Activated B cell treated with CpG ODN at 0.5 μM for 24 hours (primary cell): ENCODE results near the gene CDHR2. TPM values are rescaled to one million over a fixed set of nuclear protein-coding genes. Genes with fewer than 3 reads are reported as not detected.

Experiments used
- ATAC-seq: fragments of 200-7000 bp; cut with Tn5 transposase; one replicate; pipeline ENCODE4 v1.10.0; 2021; ENCODE audit warnings: low read depth, mild to moderate bottlenecking, moderate library complexity
- CTCF ChIA-PET: fragments of 350-600 bp; sonication (Branson Sonifier 250); formaldehyde crosslinking; loops from one replicate; lab custom pipeline; 2021; ENCODE audit warnings: antibody characterized with exemption; lab: Charles Lee
- POLR2A ChIA-PET: fragments of 350-600 bp; sonication (Branson Sonifier 250); formaldehyde crosslinking; loops from one replicate; lab custom pipeline; 2021; ENCODE audit warnings: antibody characterized with exemption; lab: Charles Lee
- DNase-seq: peaks from one replicate; pipeline ENCODE4 v3.0.0; 2022
- H3K27ac Mint-ChIP-seq: one replicate; pipeline ENCODE4 v1.8.0; 2020; ENCODE audit warnings: mixed read lengths
- H3K27me3 Mint-ChIP-seq: one replicate; pipeline ENCODE4 v1.8.0; 2021; ENCODE audit warnings: mixed read lengths
- H3K36me3 Mint-ChIP-seq: one replicate; pipeline ENCODE4 v1.8.0; 2021; ENCODE audit warnings: low read depth, mixed read lengths
- H3K4me1 Mint-ChIP-seq: one replicate; pipeline ENCODE4 v1.8.0; 2021; ENCODE audit warnings: mixed read lengths
- H3K4me3 Mint-ChIP-seq: one replicate; pipeline ENCODE4 v1.8.0; 2020; ENCODE audit warnings: mild to moderate bottlenecking, mixed read lengths
- H3K9me3 Mint-ChIP-seq: one replicate; pipeline ENCODE4 v1.8.0; 2020; ENCODE audit warnings: mixed read lengths
- CTCF ChIP-seq: fragments of 200-600 bp; IDR thresholded peaks from one replicate; pipeline ENCODE4 v1.8.0; 2022; ENCODE audit warnings: antibody characterized with exemption, mild to moderate bottlenecking
- intact Hi-C: fragments of 100-400 bp; cut with micrococcal nuclease; formaldehyde crosslinking; loops from one replicate; pipeline ENCODE4 v1.15.1; 2024
- total RNA-seq: library from RNA; stranded (reverse); gene quantifications from 2 replicates; pipeline ENCODE4 v1.2.3, GENCODE V29; 2022

CDHR2 gene
- total RNA-seq, 1 donor from 2014 or later: 0.31 TPM

DNA sequence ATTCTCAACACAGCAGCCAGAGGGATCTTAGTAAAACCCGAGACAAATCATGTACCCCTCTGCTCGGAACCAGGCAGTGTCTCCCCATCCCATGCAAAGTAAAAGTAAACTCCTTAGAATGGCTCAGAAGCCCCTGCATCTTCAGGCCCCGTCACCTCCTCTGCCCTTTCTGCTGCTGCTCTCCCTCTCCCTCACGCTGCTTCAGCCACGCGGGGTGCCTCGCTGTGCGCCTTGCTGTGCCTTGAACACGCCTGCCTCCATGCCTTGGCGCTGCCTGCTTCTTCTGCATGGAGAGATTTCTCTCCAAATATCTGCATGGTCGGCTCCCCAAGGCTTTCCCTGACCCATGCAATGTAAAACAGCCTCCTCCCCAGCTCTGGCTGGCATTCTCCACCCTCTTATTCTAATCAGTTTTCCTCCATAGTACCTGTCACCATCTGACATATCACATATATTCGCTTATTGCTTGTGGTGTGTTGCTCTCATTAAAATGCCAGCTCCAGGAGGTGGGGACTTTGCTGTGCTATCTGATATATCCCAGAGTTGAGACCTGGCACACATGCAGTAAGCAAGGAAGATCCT lies 52.9 kb downstream of the CDHR2 start:
- DNase-seq (no peak), ATAC-seq (no peak)
- ChIA-PET CTCF (no interaction called here), POLR2A (no interaction called here)
- Mint-ChIP-seq H3K36me3 (no peaks in the 10 kb centered on the region), H3K27me3 (peaks cover 2% of the 10 kb centered on the region), H3K27ac (no peak overlapping the region), H3K9me3 (no peaks in the 10 kb centered on the region), H3K4me3 (no peak overlapping the region), H3K4me1 (no peaks in the 10 kb centered on the region)
- intact Hi-C loops: no loop called here
- TF ChIP-seq CTCF: no peak

- intact Hi-C loops: no loop called here
- DNase-seq (no peak), ATAC-seq (no peak)
- peaks cover 2% of the 10 kb centered on the region for H3K27me3 Mint-ChIP-seq
- CTCF ChIA-PET: no interaction called here
- H3K27ac Mint-ChIP-seq: no peak overlapping the region
- no peaks in the 10 kb centered on the region for H3K9me3 Mint-ChIP-seq
- no peaks in the 10 kb centered on the region for H3K36me3 Mint-ChIP-seq
- POLR2A ChIA-PET: no interaction called here
- TF ChIP-seq CTCF: no peak
- H3K4me1 Mint-ChIP-seq: no peaks in the 10 kb centered on the region
- no peak overlapping the region for H3K4me3 Mint-ChIP-seq
Observed at GRCh38 chr5:176603091-176603490, 53.9 kb downstream of the CDHR2 start.

- Mint-ChIP-seq H3K4me3 (no peak overlapping the region), H3K36me3 (no peaks in the 10 kb centered on the region), H3K27ac (no peak overlapping the region), H3K4me1 (peaks cover 10% of the 10 kb centered on the region), H3K27me3 (no peaks in the 10 kb centered on the region), H3K9me3 (no peaks in the 10 kb centered on the region)
- TF ChIP-seq CTCF: no peak
- intact Hi-C loops: no loop called here
- no peak for ATAC-seq
- CTCF ChIA-PET: no interaction called here
- POLR2A ChIA-PET: interaction anchor here (1.4 kb wide), 1 partner anchor 69 kb away, joined by 3 read pairs; the partner anchor contains the start of gene RNF44
- DNase-seq: no peak
Observed at GRCh38 chr5:176606032-176606431, 56.9 kb downstream of the CDHR2 start.

DNA sequence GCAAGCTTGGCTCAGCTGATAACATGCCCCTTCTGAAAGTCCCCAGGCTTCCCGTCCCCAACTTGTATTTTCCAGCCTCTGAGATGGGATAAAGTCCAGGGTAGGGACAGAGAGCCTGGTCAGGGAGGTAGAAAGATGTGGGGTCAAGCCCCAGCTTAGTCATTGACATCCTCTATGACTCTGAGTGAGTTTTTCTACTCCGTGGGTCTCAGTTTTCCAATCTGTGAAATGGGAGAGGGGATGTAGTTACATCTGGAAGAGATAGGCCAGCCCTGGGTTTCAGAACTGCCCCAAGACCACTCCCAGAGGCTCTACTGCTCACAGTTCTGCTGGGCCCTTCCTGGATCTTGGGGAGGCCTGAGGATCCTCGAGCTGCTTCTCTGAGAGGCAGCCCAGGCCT lies 57.7 kb downstream of the CDHR2 start:
- H3K4me3 Mint-ChIP-seq: no peak overlapping the region
- H3K9me3 Mint-ChIP-seq: no peaks in the 10 kb centered on the region
- POLR2A ChIA-PET: interaction anchor here (0.9 to 1.4 kb wide), 2 partner anchors 40 to 69 kb away, joined by 3 to 4 read pairs; partner anchors contain the start of gene RNF44
- ATAC-seq: no peak
- no peaks in the 10 kb centered on the region for H3K36me3 Mint-ChIP-seq
- no peak overlapping the region for H3K27ac Mint-ChIP-seq
- no peak for TF ChIP-seq CTCF
- H3K27me3 Mint-ChIP-seq: peaks cover 6% of the 10 kb centered on the region
- no peak for DNase-seq
- CTCF ChIA-PET: no interaction called here
- intact Hi-C loops: no loop called here
- H3K4me1 Mint-ChIP-seq: peaks cover 10% of the 10 kb centered on the region

DNA sequence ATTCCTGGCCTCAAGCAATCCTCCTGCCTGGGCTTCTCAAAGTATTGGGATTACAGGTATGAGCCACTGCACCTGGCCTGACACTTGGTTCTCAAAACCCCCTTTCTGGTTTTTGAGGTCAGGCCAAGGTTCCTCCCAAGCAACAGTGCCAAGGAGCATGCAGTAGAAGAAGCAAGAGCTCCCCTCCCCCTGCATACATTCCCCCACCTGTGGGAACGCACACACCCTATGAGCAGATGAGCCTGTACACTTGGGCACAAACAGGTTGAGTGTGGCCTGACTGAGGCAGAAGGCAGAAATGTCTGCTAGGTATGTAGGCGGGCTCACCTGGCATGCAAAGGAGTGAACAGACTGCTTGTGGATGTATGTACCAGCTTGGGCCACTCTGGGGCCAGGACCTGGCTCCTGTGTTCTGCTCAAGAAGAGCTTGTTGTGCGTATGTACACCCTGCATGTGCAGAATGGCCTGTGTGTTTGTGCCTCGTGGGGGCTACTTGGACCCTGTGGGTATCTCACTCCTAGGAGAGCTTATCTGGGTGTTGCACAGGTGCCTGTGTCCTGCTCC lies 59.1 kb downstream of the CDHR2 start:
- ChIA-PET CTCF (interaction anchor here (0.8 kb wide), 1 partner anchor 52 kb away, joined by 3 read pairs; no protein-coding TSS in a partner anchor), POLR2A (interaction anchor here (0.9 to 1.9 kb wide), 3 partner anchors 39 to 399 kb away, joined by 4 to 5 read pairs (median 4); no protein-coding TSS in a partner anchor)
- intact Hi-C loops: no loop called here
- Mint-ChIP-seq H3K36me3 (no peaks in the 10 kb centered on the region), H3K4me1 (peaks cover 10% of the 10 kb centered on the region), H3K4me3 (peak overlapping the region; percentile 87), H3K27ac (no peak overlapping the region), H3K9me3 (no peaks in the 10 kb centered on the region), H3K27me3 (peaks cover 13% of the 10 kb centered on the region)
- DNase-seq: no peak
- ATAC-seq: no peak
- TF ChIP-seq CTCF: no peak
